ENCODE data around the gene ANKLE1. TPM values are rescaled to one million over a fixed set of nuclear protein-coding genes. Genes with fewer than 3 reads are reported as not detected.

Gene ANKLE1
- 9.1 to 12.9 TPM (median 10.2 TPM) in 3 replicates for total RNA-seq (2021)
- Bru-seq, nascent RNA, result percentile 53 among the genes with signal in this experiment
- long read RNA-seq, experiment 1, transcript ANKLE1-201 (9 exons, 3,218 nt), result major isoform, 10 of 40 reads
- long read RNA-seq, experiment 1, partial matches to known transcripts, result 20 of 40 reads
- long read RNA-seq, experiment 1, other reads (novel, unspliced or antisense), result 7 of 40 reads
- long read RNA-seq, experiment 2, partial matches to known transcripts, result 3 of 11 reads
- long read RNA-seq, experiment 2, other reads (novel, unspliced or antisense), result 6 of 11 reads
- long read RNA-seq, experiment 3, partial matches to known transcripts, result 1 of 2 reads
- long read RNA-seq, experiment 3, other reads (novel, unspliced or antisense), result 1 of 2 reads

GRCh38 chr19:17281391-17282304, at the start of gene ANKLE1:
Gene ANKLE1, plus strand, starts transcription at chr19:17281901. Its CDS starts 20 bp downstream, at chr19:17281921.
- Mint-ChIP-seq H3K4me3 (peak within 1 kb of the TSS; percentile 70), H3K27me3 (ENCODE audit: low read depth) (peaks cover 6% of the 10 kb centered on the region), H3K9me3 (no peaks in the 10 kb centered on the region), H3K36me3 (peaks cover 22% of the 10 kb centered on the region), H3K27ac (no peak within 1 kb of the TSS), H3K4me1 (peaks cover 3% of the 10 kb centered on the region; the same call in 1 of the 2 replicates)
- peak; percentile 35 for ATAC-seq
- DNase-seq (ENCODE audit: low spot score), result peak; percentile 68
- no peak for TF ChIP-seq FOXJ3 (CRISPR knock-in tag; IDR thresholded peaks at IDR 0.05; ENCODE audit: borderline replicate concordance)
- TF ChIP-seq NFE2L1 (CRISPR knock-in tag; IDR thresholded peaks at IDR 0.05), result no peak
- TF ChIP-seq NFYB (CRISPR knock-in tag; conservative IDR thresholded peaks at IDR 0.05; ENCODE audit: low read depth), result 0 out of 2 replicates have a peak, but pooled peaks have one; percentile 15
- ChIA-PET POLR2A (interaction anchor here (1.0 to 2.7 kb wide), 4 partner anchors 14 to 66 kb away, joined by 4 to 13 read pairs (median 4); partner anchors contain the start of genes BABAM1, OCEL1 and USE1), CTCF (interaction anchor here (0.6 to 5.3 kb wide), 25 partner anchors 8 to 324 kb away, joined by 3 to 29 read pairs (median 4); partner anchors contain the start of genes BABAM1, MRPL34, OCEL1 and USE1)

GRCh38 chr19:17232258-17232657, 49.4 kb upstream of the ANKLE1 start:
- no peaks in the 10 kb centered on the region for H3K27me3 Mint-ChIP-seq (ENCODE audit: low read depth)
- POLR2A ChIA-PET, result no interaction called here
- CTCF ChIA-PET, result no interaction called here
- TF ChIP-seq ZNF671 (CRISPR knock-in tag; IDR thresholded peaks at IDR 0.05) (no peak), AR (CRISPR knock-in tag; IDR thresholded peaks at IDR 0.05) (no peak), ESRRA (CRISPR knock-in tag; IDR thresholded peaks at IDR 0.05; ENCODE audit: borderline replicate concordance) (no peak), TCF7 (CRISPR knock-in tag; IDR thresholded peaks at IDR 0.05; ENCODE audit: low read depth) (no peak), RORB (CRISPR knock-in tag; IDR thresholded peaks at IDR 0.05) (no peak), USF2 (CRISPR knock-in tag; IDR thresholded peaks at IDR 0.05) (no peak), ZNF396 (CRISPR knock-in tag; IDR thresholded peaks at IDR 0.05; ENCODE audit: borderline replicate concordance) (no peak), ZBTB43 (CRISPR knock-in tag; IDR thresholded peaks at IDR 0.05) (0 out of 2 replicates have a peak, but pooled peaks have one; percentile 30), FOXP1 (CRISPR knock-in tag; IDR thresholded peaks at IDR 0.05; ENCODE audit: borderline replicate concordance) (peak; percentile 43; the same call in 1 of the 2 replicates), MLX (CRISPR knock-in tag; IDR thresholded peaks at IDR 0.05) (no peak), NR2C2 (CRISPR knock-in tag; IDR thresholded peaks at IDR 0.05) (no peak), E2F5 (CRISPR knock-in tag; IDR thresholded peaks at IDR 0.05) (no peak), CDX4 (CRISPR knock-in tag; IDR thresholded peaks at IDR 0.05; ENCODE audit: borderline replicate concordance) (no peak), MYBL2 (CRISPR knock-in tag; IDR thresholded peaks at IDR 0.05) (no peak), GABPB1 (CRISPR knock-in tag; IDR thresholded peaks at IDR 0.05) (no peak), NFYB (CRISPR knock-in tag; conservative IDR thresholded peaks at IDR 0.05; ENCODE audit: low read depth) (no peak)
- H3K4me1 Mint-ChIP-seq, result peaks cover 30% of the 10 kb centered on the region
- ATAC-seq (no peak), DNase-seq (ENCODE audit: low spot score) (no peak)
- H3K36me3 Mint-ChIP-seq, result peaks cover 30% of the 10 kb centered on the region
- H3K4me3 Mint-ChIP-seq, result no peak overlapping the region
- H3K27ac Mint-ChIP-seq, result 0 out of 2 replicates have a peak overlapping the region, but pooled peaks have one; percentile 74
- no peaks in the 10 kb centered on the region for H3K9me3 Mint-ChIP-seq

Data from WTC11 (cell line).